ENCODE results near the gene PAOX.

The PAOX gene

GRCh38 chr10:133350283-133350949, 28.6 kb upstream of the PAOX start:
- no peak for DNase-seq

GRCh38 chr10:133350950-133351329, 28.1 kb upstream of the PAOX start:
- no peak for DNase-seq

- no peak for DNase-seq
These were observed 27.4 kb upstream of the PAOX start for GRCh38 chr10:133351408-133352318.

GRCh38 chr10:133353202-133353959, 25.7 kb upstream of the PAOX start:
- no peak for DNase-seq

GRCh38 chr10:133353988-133354605, 25.0 kb upstream of the PAOX start:
- DNase-seq = no peak

- DNase-seq = no peak
These were observed 24.3 kb upstream of the PAOX start for GRCh38 chr10:133354672-133355240.

GRCh38 chr10:133355266-133355665, 23.8 kb upstream of the PAOX start:
- DNase-seq = no peak

GRCh38 chr10:133355991-133356390, 23.1 kb upstream of the PAOX start:
- DNase-seq = no peak

- DNase-seq = no peak
These were observed 22.3 kb upstream of the PAOX start for GRCh38 chr10:133356549-133357284.

GRCh38 chr10:133357285-133358161, 21.5 kb upstream of the PAOX start, which contains the start of gene FUOM:
TSS of gene FUOM (minus strand) at chr10:133358019. CDS start at chr10:133358007, 12 bp downstream.
- peak; percentile 18 for DNase-seq

GRCh38 chr10:133358162-133358924, 20.7 kb upstream of the PAOX start:
- no peak for DNase-seq

- no peak for DNase-seq
These were observed 20.1 kb upstream of the PAOX start for GRCh38 chr10:133358925-133359310.

- no peak for DNase-seq
These were observed 19.5 kb upstream of the PAOX start for GRCh38 chr10:133359554-133359971.

- DNase-seq = no peak
These were observed 19.0 kb upstream of the PAOX start for GRCh38 chr10:133359972-133360610.

GRCh38 chr10:133361227-133361626, 17.8 kb upstream of the PAOX start:
- DNase-seq = no peak

- no peak for DNase-seq
These were observed 17.2 kb upstream of the PAOX start for GRCh38 chr10:133361773-133362441.

- DNase-seq = no peak
These were observed 16.2 kb upstream of the PAOX start for GRCh38 chr10:133362846-133363245.

- DNase-seq = peak; percentile 39
These were observed 14.2 kb upstream of the PAOX start for GRCh38 chr10:133364645-133365431.

Measured in NCI-H1694 treated with DMSO at 0.1 percent for 48 hours (cell line).